Measurements from ENCODE around the gene PEPD.
A peak's percentile ranks its signal among the peaks of the same experiment; 100 is the strongest.

PEPD gene

GRCh38 chr19:33406521-33407139 lies 115.0 kb downstream of the PEPD start:
- Mint-ChIP-seq H3K4me1 (no peaks in the 10 kb centered on the region), H3K4me3 (no peak overlapping the region)

GRCh38 chr19:33405553-33406461 lies 115.8 kb downstream of the PEPD start:
- TF ChIP-seq CTCF (IDR thresholded peaks at IDR 0.05), result no peak
- no peaks in the 10 kb centered on the region for H3K4me1 Mint-ChIP-seq
- no peak overlapping the region for H3K27ac Mint-ChIP-seq
- no peak overlapping the region for H3K4me3 Mint-ChIP-seq
- no peak for DNase-seq
- peaks cover 4% of the 10 kb centered on the region for H3K27me3 Mint-ChIP-seq (ENCODE audit: low read depth, poor library complexity)
- no peaks in the 10 kb centered on the region for H3K36me3 Mint-ChIP-seq (ENCODE audit: low read depth)
- no peaks in the 10 kb centered on the region for H3K9me3 Mint-ChIP-seq

More at GRCh38 chr19:33406521-33407139, 115.0 kb downstream of the PEPD start:
- peak; percentile 92 for TF ChIP-seq CTCF (IDR thresholded peaks at IDR 0.05)
- no peak overlapping the region for H3K27ac Mint-ChIP-seq
- peaks cover 4% of the 10 kb centered on the region for H3K27me3 Mint-ChIP-seq (ENCODE audit: low read depth, poor library complexity)
- DNase-seq, result peak; percentile 89
- no peaks in the 10 kb centered on the region for H3K9me3 Mint-ChIP-seq
- H3K36me3 Mint-ChIP-seq (ENCODE audit: low read depth), result no peaks in the 10 kb centered on the region

GRCh38 chr19:33405254-33405552 lies 116.4 kb downstream of the PEPD start:
- Mint-ChIP-seq H3K27me3 (ENCODE audit: low read depth, poor library complexity) (peaks cover 4% of the 10 kb centered on the region), H3K4me3 (no peak overlapping the region), H3K36me3 (ENCODE audit: low read depth) (no peaks in the 10 kb centered on the region), H3K27ac (no peak overlapping the region), H3K9me3 (no peaks in the 10 kb centered on the region), H3K4me1 (no peaks in the 10 kb centered on the region)
- no peak for DNase-seq
- TF ChIP-seq CTCF (IDR thresholded peaks at IDR 0.05), result no peak

- DNase-seq, result no peak
- Mint-ChIP-seq H3K4me1 (no peaks in the 10 kb centered on the region), H3K27ac (peak overlapping the region; percentile 23), H3K27me3 (ENCODE audit: low read depth, poor library complexity) (peaks cover 4% of the 10 kb centered on the region), H3K9me3 (no peaks in the 10 kb centered on the region), H3K36me3 (ENCODE audit: low read depth) (no peaks in the 10 kb centered on the region), H3K4me3 (no peak overlapping the region)
- no peak for TF ChIP-seq CTCF (IDR thresholded peaks at IDR 0.05)
Measured at GRCh38 chr19:33404506-33405253, 116.9 kb downstream of the PEPD start.

GRCh38 chr19:33403973-33404304 lies 117.7 kb downstream of the PEPD start:
- H3K27ac Mint-ChIP-seq, result no peak overlapping the region
- H3K4me3 Mint-ChIP-seq, result no peak overlapping the region
- no peaks in the 10 kb centered on the region for H3K4me1 Mint-ChIP-seq
- no peaks in the 10 kb centered on the region for H3K36me3 Mint-ChIP-seq (ENCODE audit: low read depth)
- peaks cover 4% of the 10 kb centered on the region for H3K27me3 Mint-ChIP-seq (ENCODE audit: low read depth, poor library complexity)
- no peak for DNase-seq
- no peaks in the 10 kb centered on the region for H3K9me3 Mint-ChIP-seq
- TF ChIP-seq CTCF (IDR thresholded peaks at IDR 0.05), result no peak

Measured in nephron progenitor cell (in vitro differentiated cells).